Activated naive CD4-positive, alpha-beta T cell treated with anti-CD3 and anti-CD28 coated beads for 36 hours (primary cell): ENCODE data around the gene DYNC1H1. TPM values are rescaled to one million over a fixed set of nuclear protein-coding genes. Genes with fewer than 3 reads are reported as not detected.

Source experiments
- CTCF ChIA-PET: fragments of 350-600 bp; sonication (Branson Sonifier 250); formaldehyde crosslinking; loops from one replicate; lab custom pipeline; 2021; ENCODE audit warnings: antibody characterized with exemption; lab: Charles Lee
- DNase-seq: peaks from one replicate; pipeline ENCODE4 v3.0.0-alpha.2; 2020
- H3K27ac Mint-ChIP-seq: one replicate; pipeline ENCODE4 v1.8.0; 2021; ENCODE audit warnings: mild to moderate bottlenecking, mixed read lengths
- H3K27me3 Mint-ChIP-seq: one replicate; pipeline ENCODE4 v1.8.0; 2021; ENCODE audit warnings: low read depth, mixed read lengths
- H3K36me3 Mint-ChIP-seq: one replicate; pipeline ENCODE4 v1.8.0; 2021; ENCODE audit warnings: low read depth, mixed read lengths
- H3K4me1 Mint-ChIP-seq: one replicate; pipeline ENCODE4 v1.8.0; 2021; ENCODE audit warnings: low read depth, mixed read lengths
- H3K4me3 Mint-ChIP-seq: one replicate; pipeline ENCODE4 v1.8.0; 2021; ENCODE audit warnings: mild to moderate bottlenecking, moderate library complexity, mixed read lengths
- H3K9me3 Mint-ChIP-seq: one replicate; pipeline ENCODE4 v1.8.0; 2021; ENCODE audit warnings: mixed read lengths
- intact Hi-C: fragments of 100-400 bp; cut with micrococcal nuclease; formaldehyde crosslinking; loops from one replicate; pipeline ENCODE4 v1.15.1; 2023
- total RNA-seq, 2 experiments: library from RNA; stranded (reverse); gene quantifications; one replicate each; pipeline ENCODE4 v1.2.3, GENCODE V29; 2021

Gene DYNC1H1
- total RNA-seq, 2 experiments from 2014 or later: 207 to 208 TPM

DNA sequence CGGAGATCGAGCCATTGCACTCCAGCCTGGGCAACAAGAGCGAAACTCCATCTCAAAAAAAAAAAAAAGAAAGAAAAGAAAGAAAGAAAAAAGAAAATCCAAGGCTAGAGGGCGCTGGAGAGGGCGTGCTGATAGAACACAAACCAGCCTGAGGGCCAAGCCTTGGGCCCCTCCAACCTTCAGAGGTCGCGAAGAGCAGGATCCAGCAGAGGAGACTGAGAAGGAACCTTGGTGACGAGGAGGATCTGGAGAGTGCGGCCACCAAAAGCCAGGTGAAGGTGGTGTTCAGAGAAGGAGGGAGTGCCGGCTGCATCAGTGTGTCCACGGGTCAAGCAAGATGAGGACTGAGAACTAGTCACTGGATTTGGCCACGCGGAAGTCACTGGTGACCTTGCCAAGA, 4.1 kb upstream of the DYNC1H1 start:
- H3K4me1 Mint-ChIP-seq: peaks cover 14% of the 10 kb centered on the region
- H3K27me3 Mint-ChIP-seq: no peaks in the 10 kb centered on the region
- intact Hi-C loops: loop anchor here (2.0 to 10.0 kb wide), 5 partner anchors 198 to 635 kb away; partner anchors contain the start of genes PPP2R5C and RCOR1
- CTCF ChIA-PET: interaction anchor here (0.6 to 2.8 kb wide), 6 partner anchors 11 to 254 kb away, joined by 3 to 7 read pairs (median 4); no protein-coding TSS in a partner anchor
- no peaks in the 10 kb centered on the region for H3K36me3 Mint-ChIP-seq
- no peaks in the 10 kb centered on the region for H3K9me3 Mint-ChIP-seq
- no peak overlapping the region for H3K27ac Mint-ChIP-seq
- DNase-seq: peak; percentile 47
- no peak overlapping the region for H3K4me3 Mint-ChIP-seq

- Mint-ChIP-seq H3K4me1 (peaks cover 19% of the 10 kb centered on the region), H3K27ac (no peak overlapping the region), H3K9me3 (no peaks in the 10 kb centered on the region), H3K36me3 (no peaks in the 10 kb centered on the region), H3K4me3 (no peak overlapping the region), H3K27me3 (no peaks in the 10 kb centered on the region)
- CTCF ChIA-PET: interaction anchor here (0.5 to 2.8 kb wide), 19 partner anchors 10 to 688 kb away, joined by 3 to 17 read pairs (median 3); partner anchors contain the start of gene ZNF839
- peak; percentile 88 for DNase-seq
- intact Hi-C loops: loop anchor here (1.0 to 10.0 kb wide), 9 partner anchors 59 to 634 kb away; partner anchors contain the start of genes PPP2R5C and RCOR1
Measured at GRCh38 chr14:101961011-101961721, 3.2 kb upstream of the DYNC1H1 start.

DNA sequence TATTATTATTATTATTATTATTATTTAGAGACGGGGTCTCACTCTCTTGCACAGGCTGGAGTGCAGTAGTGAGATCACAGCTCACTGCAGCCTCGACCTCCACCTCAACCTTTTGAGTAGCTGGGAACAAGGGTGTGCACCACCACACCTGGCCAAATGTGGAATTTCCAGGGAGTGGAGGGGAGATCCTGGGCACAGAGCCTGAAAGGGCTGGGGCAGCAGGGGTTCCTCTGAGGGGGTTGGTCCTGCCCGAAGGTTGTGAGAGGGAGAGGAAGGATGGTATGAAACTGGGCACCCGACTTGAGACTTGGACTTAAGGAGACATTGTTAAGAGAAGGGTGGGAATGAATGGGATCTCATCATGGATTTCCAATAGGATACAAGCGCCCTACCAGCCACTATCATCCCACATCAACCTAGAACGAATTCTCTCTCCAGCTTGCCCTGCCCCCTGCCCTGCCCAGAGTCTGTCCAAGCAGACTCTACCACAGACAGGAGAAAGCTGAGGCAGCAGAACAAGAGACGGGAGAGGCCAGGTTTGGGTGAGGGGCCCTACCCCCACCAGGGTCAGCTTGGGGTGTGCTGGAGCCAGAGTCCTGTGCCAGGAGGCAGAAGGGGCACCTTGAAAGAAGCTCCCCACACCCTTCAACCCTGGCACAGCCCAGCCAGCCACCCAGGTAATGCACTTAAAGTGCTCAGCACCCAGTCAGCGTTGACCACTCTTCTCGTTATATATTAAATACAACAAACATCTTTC, 2.4 kb upstream of the DYNC1H1 start:
- intact Hi-C loops: loop anchor here (1.0 to 10.0 kb wide), 9 partner anchors 58 to 633 kb away; partner anchors contain the start of genes PPP2R5C and RCOR1
- Mint-ChIP-seq H3K4me3 (no peak overlapping the region), H3K4me1 (peaks cover 24% of the 10 kb centered on the region), H3K36me3 (no peaks in the 10 kb centered on the region), H3K9me3 (no peaks in the 10 kb centered on the region), H3K27me3 (no peaks in the 10 kb centered on the region), H3K27ac (no peak overlapping the region)
- CTCF ChIA-PET: interaction anchor here (0.6 to 2.8 kb wide), 16 partner anchors 11 to 376 kb away, joined by 3 to 17 read pairs (median 3); partner anchors contain the start of gene ZNF839
- no peak for DNase-seq

DNA sequence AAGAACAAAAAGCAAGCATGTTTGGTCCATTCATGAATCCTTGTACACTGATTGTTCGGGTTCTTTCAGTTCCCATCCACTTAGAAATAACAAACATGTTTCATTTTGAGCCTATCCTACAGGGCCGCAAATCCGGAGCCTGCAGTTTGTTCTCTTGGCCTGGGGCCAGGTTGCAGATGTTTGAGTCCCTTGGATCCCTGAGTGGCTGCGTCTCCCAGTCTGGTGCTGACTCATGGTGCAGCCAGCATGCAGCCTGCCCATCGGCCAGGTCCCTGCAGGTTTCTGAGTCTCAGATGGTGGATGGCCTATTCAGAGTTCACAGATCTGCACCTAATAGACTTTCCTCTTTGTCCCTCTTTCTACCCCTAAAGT, 1.9 kb upstream of the DYNC1H1 start:
- Mint-ChIP-seq H3K4me1 (peaks cover 26% of the 10 kb centered on the region), H3K27me3 (no peaks in the 10 kb centered on the region), H3K36me3 (no peaks in the 10 kb centered on the region), H3K27ac (no peak overlapping the region), H3K4me3 (no peak overlapping the region), H3K9me3 (no peaks in the 10 kb centered on the region)
- DNase-seq: no peak
- intact Hi-C loops: loop anchor here (5.0 to 10.0 kb wide), 4 partner anchors 200 to 632 kb away; partner anchors contain the start of genes PPP2R5C and RCOR1
- CTCF ChIA-PET: interaction anchor here (0.7 to 2.8 kb wide), 7 partner anchors 101 to 354 kb away, joined by 3 to 17 read pairs (median 3); no protein-coding TSS in a partner anchor

GRCh38 chr14:101963052-101963451, 1.3 kb upstream of the DYNC1H1 start:
- Mint-ChIP-seq H3K27me3 (no peaks in the 10 kb centered on the region), H3K9me3 (no peaks in the 10 kb centered on the region), H3K36me3 (peaks cover 2% of the 10 kb centered on the region), H3K4me1 (peaks cover 31% of the 10 kb centered on the region), H3K4me3 (no peak overlapping the region), H3K27ac (no peak overlapping the region)
- intact Hi-C loops: loop anchor here (5.0 to 10.0 kb wide), 4 partner anchors 201 to 632 kb away; partner anchors contain the start of genes PPP2R5C and RCOR1
- DNase-seq: no peak
- CTCF ChIA-PET: interaction anchor here (0.6 to 1.9 kb wide), 5 partner anchors 10 to 353 kb away, joined by 3 to 8 read pairs (median 5); no protein-coding TSS in a partner anchor

DNA sequence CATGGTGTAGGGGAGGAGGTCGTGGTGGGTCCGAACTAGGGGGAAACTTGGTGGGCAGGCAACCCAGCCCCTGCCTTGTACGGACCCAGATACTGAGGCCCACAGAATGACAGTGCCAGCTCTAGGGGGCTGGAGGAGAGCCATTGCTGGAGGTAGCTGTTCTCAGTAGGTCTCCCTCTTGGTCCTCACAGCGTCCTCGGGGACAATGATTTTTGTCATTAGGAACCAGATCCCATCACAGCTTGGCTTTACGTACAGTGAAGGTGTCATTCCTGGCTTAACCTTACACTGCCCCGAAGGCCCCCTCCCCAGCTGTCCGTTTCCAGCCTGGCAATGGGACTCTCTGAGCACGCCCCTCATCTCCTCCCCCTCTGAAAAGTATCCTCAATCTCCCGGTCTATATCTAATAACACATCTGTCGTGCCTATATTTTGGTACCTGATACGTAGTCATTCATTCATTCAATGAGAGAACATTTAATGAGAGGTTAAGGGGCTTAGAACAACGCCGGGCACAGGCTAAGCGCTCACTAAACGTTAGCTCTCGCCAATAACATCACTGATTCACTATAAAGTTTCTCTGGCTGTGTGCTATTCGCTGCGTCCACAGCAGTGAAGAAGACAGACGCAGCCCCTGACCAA, 597 bp upstream of the DYNC1H1 start:
- Mint-ChIP-seq H3K4me3 (peak overlapping the region; percentile 69), H3K27ac (peak overlapping the region; percentile 51), H3K4me1 (peaks cover 35% of the 10 kb centered on the region), H3K9me3 (no peaks in the 10 kb centered on the region), H3K36me3 (peaks cover 3% of the 10 kb centered on the region), H3K27me3 (no peaks in the 10 kb centered on the region)
- CTCF ChIA-PET: interaction anchor here (0.6 to 1.5 kb wide), 4 partner anchors 9 to 133 kb away, joined by 3 to 8 read pairs (median 4); no protein-coding TSS in a partner anchor
- DNase-seq: no peak
- intact Hi-C loops: loop anchor here (1.0 to 10.0 kb wide), 10 partner anchors 15 to 631 kb away; partner anchors contain the start of genes HSP90AA1, PPP2R5C, RCOR1 and WDR20

DNA sequence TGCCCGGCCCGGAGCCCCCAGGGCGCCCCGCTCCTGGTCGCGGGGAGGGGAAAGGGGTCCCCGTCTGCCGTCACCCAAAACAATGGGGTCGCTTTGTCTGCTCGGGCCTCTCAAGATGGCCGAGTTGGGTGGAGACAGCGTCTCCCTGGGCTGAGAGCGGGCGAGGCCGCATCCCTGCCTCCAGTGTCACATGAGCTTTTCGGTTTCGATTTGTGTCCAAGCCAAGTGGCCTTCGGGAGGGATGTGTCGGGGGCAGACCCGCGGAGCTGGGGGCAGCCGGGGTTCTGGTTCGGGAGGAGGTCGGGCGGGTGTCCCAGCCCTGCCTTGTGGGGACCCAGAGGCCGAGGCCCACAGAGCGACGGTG, 790 bp downstream of the DYNC1H1 start:
- H3K27ac Mint-ChIP-seq: peak overlapping the region; percentile 71

GRCh38 chr14:101965770-101966722, 1.7 kb downstream of the DYNC1H1 start:
- CTCF ChIA-PET: interaction anchor here (0.6 to 1.9 kb wide), 5 partner anchors 50 to 1484 kb away, joined by 3 to 11 read pairs (median 3); no protein-coding TSS in a partner anchor
- no peaks in the 10 kb centered on the region for H3K27me3 Mint-ChIP-seq
- peak overlapping the region; percentile 89 for H3K4me3 Mint-ChIP-seq
- intact Hi-C loops: loop anchor here (2.0 to 10.0 kb wide), 4 partner anchors 141 to 629 kb away; partner anchors contain the start of genes RCOR1 and WDR20
- H3K4me1 Mint-ChIP-seq: peaks cover 43% of the 10 kb centered on the region
- peaks cover 7% of the 10 kb centered on the region for H3K36me3 Mint-ChIP-seq
- no peak for DNase-seq
- peak overlapping the region; percentile 71 for H3K27ac Mint-ChIP-seq
- H3K9me3 Mint-ChIP-seq: no peaks in the 10 kb centered on the region

More for the DNA sequence above, 790 bp downstream of the DYNC1H1 start:
- DNase-seq: peak; percentile 68
- intact Hi-C loops: loop anchor here (2.0 to 10.0 kb wide), 4 partner anchors 140 to 630 kb away; partner anchors contain the start of genes RCOR1 and WDR20
- CTCF ChIA-PET: interaction anchor here (0.6 to 1.9 kb wide), 3 partner anchors 131 to 1485 kb away, joined by 3 to 11 read pairs (median 3); no protein-coding TSS in a partner anchor
- Mint-ChIP-seq H3K4me3 (peak overlapping the region; percentile 89), H3K27me3 (no peaks in the 10 kb centered on the region), H3K9me3 (no peaks in the 10 kb centered on the region), H3K4me1 (peaks cover 43% of the 10 kb centered on the region), H3K36me3 (peaks cover 3% of the 10 kb centered on the region)

- intact Hi-C loops: loop anchor here (10.0 kb wide), 2 partner anchors 238 to 628 kb away; partner anchors contain the start of gene RCOR1
Measured at GRCh38 chr14:101966742-101967141, 2.4 kb downstream of the DYNC1H1 start.

DNA sequence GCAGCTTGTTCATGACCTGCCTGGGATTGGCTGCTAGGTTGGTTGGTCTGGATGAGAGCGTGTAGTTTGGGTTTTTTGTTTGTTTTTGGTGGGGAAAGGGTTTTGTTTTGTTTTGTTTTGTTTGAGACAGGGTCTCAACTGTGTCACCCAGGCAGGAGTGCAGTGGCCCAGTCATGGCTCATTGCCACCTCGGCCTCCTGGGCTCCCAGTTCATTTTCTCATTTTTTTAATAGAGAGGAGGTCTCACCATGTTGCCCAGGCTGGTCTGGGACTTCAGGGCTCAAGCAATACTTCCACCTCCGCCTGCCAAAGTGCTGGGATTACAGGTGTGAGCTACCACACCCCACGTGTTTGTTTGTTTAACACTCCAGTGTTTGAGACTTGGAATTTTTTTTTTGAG, 3.8 kb downstream of the DYNC1H1 start:
- Mint-ChIP-seq H3K27ac (no peak overlapping the region), H3K36me3 (peaks cover 7% of the 10 kb centered on the region), H3K27me3 (no peaks in the 10 kb centered on the region), H3K9me3 (no peaks in the 10 kb centered on the region), H3K4me3 (no peak overlapping the region), H3K4me1 (peaks cover 50% of the 10 kb centered on the region)
- DNase-seq: no peak
- CTCF ChIA-PET: interaction anchor here (1.0 to 1.2 kb wide), 2 partner anchors 34 to 128 kb away, joined by 5 read pairs; no protein-coding TSS in a partner anchor
- intact Hi-C loops: loop anchor here (10.0 kb wide), 2 partner anchors 237 to 627 kb away; partner anchors contain the start of gene RCOR1

More at GRCh38 chr14:101966742-101967141, 2.4 kb downstream of the DYNC1H1 start:
- Mint-ChIP-seq H3K36me3 (peaks cover 7% of the 10 kb centered on the region), H3K27me3 (no peaks in the 10 kb centered on the region), H3K4me3 (peak overlapping the region; percentile 21), H3K9me3 (no peaks in the 10 kb centered on the region), H3K27ac (peak overlapping the region; percentile 22), H3K4me1 (peaks cover 41% of the 10 kb centered on the region)
- CTCF ChIA-PET: interaction anchor here (0.6 to 1.2 kb wide), 5 partner anchors 49 to 204 kb away, joined by 3 to 5 read pairs (median 3); no protein-coding TSS in a partner anchor
- DNase-seq: no peak
